Testis (tissue), 2 donors: ENCODE results near the gene TCF3.

Experiments used
- POLR2A ChIP-seq: fragments of 450-650 bp; IDR thresholded peaks from one replicate; pipeline ENCODE4 v1.6.1; 2017; ENCODE audit warnings: antibody characterized with exemption, mild to moderate bottlenecking, moderate library complexity
- TF ChIP-seq, protein P1 (sequence below), 3 experiments: fragments of 450-650 bp in 2 of 3; fragments of 200-600 bp in 1 of 3; sonication (generic) in 1 of 3; IDR thresholded peaks; one replicate each; pipeline ENCODE4 v1.5.1; 2016 to 2019; ENCODE audit warnings: antibody characterized with exemption in 3 of 3, mild to moderate bottlenecking in 2 of 3, moderate library complexity in 1 of 3

DNA sequence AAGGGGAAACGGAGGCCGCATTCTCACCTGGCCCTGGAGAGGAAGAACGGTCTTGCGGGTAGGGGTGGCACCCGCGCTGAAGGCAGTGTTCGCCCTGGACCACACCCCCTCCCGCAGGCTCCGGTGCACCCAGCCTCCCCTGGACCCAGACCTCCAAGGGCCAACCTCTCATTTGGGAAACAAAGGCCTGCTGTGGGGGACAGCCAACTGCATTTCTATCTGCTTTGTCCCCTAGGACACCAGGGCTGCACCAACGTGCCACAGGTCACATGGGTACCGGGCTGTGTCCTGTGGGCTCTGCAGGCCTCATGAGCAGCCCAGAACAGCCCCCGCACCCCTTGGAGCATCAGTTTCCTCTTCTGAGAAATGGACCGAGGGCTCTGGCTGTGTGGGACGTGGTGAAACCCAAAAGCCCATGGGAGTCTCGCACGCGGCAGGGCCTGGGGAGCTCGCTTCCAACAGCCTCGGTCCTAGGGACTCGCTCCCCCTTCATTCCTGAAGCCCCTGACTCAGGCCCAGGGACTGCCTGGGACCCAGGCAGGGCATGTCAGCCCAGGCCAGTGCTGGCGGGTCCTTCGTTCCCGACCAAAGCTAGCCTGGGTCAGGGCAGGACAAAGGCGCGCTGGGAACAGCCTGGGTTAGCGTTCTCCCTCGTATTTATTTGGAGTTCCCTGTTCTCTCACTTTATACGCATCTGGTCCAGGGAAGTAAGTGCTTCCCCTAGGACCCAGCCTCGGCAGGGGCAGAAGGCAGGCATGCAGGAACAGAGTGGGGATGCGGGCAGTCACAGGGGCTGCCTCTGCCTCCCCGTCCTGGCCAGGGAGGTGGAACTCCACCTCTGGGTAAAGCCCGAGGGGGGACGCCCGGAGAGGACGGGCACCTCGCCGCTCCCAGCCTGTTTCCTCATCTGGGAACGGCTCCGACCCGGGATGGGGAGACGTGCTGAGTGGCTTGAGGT lies 4.6 kb downstream of the TCF3 start:
- TF ChIP-seq, protein P1, sequence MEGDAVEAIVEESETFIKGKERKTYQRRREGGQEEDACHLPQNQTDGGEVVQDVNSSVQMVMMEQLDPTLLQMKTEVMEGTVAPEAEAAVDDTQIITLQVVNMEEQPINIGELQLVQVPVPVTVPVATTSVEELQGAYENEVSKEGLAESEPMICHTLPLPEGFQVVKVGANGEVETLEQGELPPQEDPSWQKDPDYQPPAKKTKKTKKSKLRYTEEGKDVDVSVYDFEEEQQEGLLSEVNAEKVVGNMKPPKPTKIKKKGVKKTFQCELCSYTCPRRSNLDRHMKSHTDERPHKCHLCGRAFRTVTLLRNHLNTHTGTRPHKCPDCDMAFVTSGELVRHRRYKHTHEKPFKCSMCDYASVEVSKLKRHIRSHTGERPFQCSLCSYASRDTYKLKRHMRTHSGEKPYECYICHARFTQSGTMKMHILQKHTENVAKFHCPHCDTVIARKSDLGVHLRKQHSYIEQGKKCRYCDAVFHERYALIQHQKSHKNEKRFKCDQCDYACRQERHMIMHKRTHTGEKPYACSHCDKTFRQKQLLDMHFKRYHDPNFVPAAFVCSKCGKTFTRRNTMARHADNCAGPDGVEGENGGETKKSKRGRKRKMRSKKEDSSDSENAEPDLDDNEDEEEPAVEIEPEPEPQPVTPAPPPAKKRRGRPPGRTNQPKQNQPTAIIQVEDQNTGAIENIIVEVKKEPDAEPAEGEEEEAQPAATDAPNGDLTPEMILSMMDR (IDR thresholded peaks at IDR 0.05) = no peak
- TF ChIP-seq POLR2A = no peak
